CMK (cell line): ENCODE data around the gene PDK2.

Source experiments
- DNase-seq: peaks from one replicate; pipeline ENCODE4 v3.0.0-alpha.2; 2010; ENCODE audit warnings: low read depth

PDK2 gene

GRCh38 chr17:50135316-50136095, 40.4 kb downstream of the PDK2 start:
- DNase-seq: no peak

- no peak for DNase-seq
Observed at GRCh38 chr17:50136096-50136687, 41.0 kb downstream of the PDK2 start.

GRCh38 chr17:50137042-50137441, 41.9 kb downstream of the PDK2 start:
- DNase-seq: no peak

GRCh38 chr17:50139185-50139783, 44.1 kb downstream of the PDK2 start:
- no peak for DNase-seq

- peak; percentile 86 for DNase-seq
Observed at GRCh38 chr17:50139950-50140885, 45.1 kb downstream of the PDK2 start.

GRCh38 chr17:50141026-50141744, 46.0 kb downstream of the PDK2 start:
- no peak for DNase-seq

- no peak for DNase-seq
Observed at GRCh38 chr17:50141745-50142110, 46.6 kb downstream of the PDK2 start.

GRCh38 chr17:50143461-50144176, 48.5 kb downstream of the PDK2 start:
- no peak for DNase-seq

- no peak for DNase-seq
Observed at GRCh38 chr17:50144355-50144754, 49.2 kb downstream of the PDK2 start.

GRCh38 chr17:50144845-50145531, 49.8 kb downstream of the PDK2 start:
- no peak for DNase-seq

GRCh38 chr17:50145532-50146229, 50.5 kb downstream of the PDK2 start:
- DNase-seq: no peak

GRCh38 chr17:50146230-50146926, 51.2 kb downstream of the PDK2 start:
- no peak for DNase-seq

GRCh38 chr17:50146927-50147665, 51.9 kb downstream of the PDK2 start:
- DNase-seq: no peak

- DNase-seq: no peak
Observed at GRCh38 chr17:50147841-50148225, 52.7 kb downstream of the PDK2 start.

GRCh38 chr17:50148226-50149090, 53.3 kb downstream of the PDK2 start:
- DNase-seq: no peak

- no peak for DNase-seq
Observed at GRCh38 chr17:50149091-50149416, 53.9 kb downstream of the PDK2 start.
